DND-41 (cell line): ENCODE measurements around the gene MACROD2.

Experiments
- ATAC-seq: fragments of 200-7000 bp; cut with Tn5 transposase; 3 replicates; pipeline ENCODE4 v1.9.1; 2021; ENCODE audit warnings: low read depth; ENCODE audit not compliant: insufficient read depth
- DNase-seq: peaks from one replicate; pipeline ENCODE4 v3.0.0-alpha.2; 2020
- H2AFZ ChIP-seq: 2 replicates; pipeline ENCODE4 v1.6.0; 2012; ENCODE audit warnings: low read depth, low read length
- H3K27ac ChIP-seq: 2 replicates; pipeline ENCODE4 v1.5.1; 2012; ENCODE audit warnings: low read length, inconsistent platforms
- H3K27me3 ChIP-seq: fragments of 200-600 bp; sonication (generic); 2 replicates; pipeline ENCODE4 v1.6.0; 2012; ENCODE audit warnings: low read length, mild to moderate bottlenecking, inconsistent platforms; ENCODE audit not compliant: insufficient read depth, poor library complexity
- H3K36me3 ChIP-seq: 2 replicates; pipeline ENCODE4 v1.5.1; 2012; ENCODE audit warnings: low read length, inconsistent platforms; ENCODE audit not compliant: insufficient read depth
- H3K4me1 ChIP-seq: 2 replicates; pipeline ENCODE4 v1.5.1; 2012; ENCODE audit warnings: mild to moderate bottlenecking, low read length; ENCODE audit not compliant: insufficient read depth
- H3K4me2 ChIP-seq: 2 replicates; pipeline ENCODE4 v1.6.0; 2012; ENCODE audit warnings: mild to moderate bottlenecking, moderate library complexity, low read length, inconsistent platforms; ENCODE audit not compliant: insufficient read depth
- H3K4me3 ChIP-seq, 2 experiments: fragments of 200-600 bp in 1 of 2; shearing (Covaris generic) in 1 of 2; 2 replicates each; pipeline ENCODE4 v1.5.1; 2012 to 2016; ENCODE audit warnings: inconsistent platforms in 2 of 2, low read length in 2 of 2, mild to moderate bottlenecking in 2 of 2, low read depth in 1 of 2, moderate library complexity in 1 of 2
- H3K79me2 ChIP-seq: 2 replicates; pipeline ENCODE4 v1.6.0; 2012; ENCODE audit warnings: low read length, inconsistent platforms; ENCODE audit not compliant: insufficient read depth
- H3K9ac ChIP-seq: 2 replicates; pipeline ENCODE4 v1.6.0; 2012; ENCODE audit warnings: low read depth, mild to moderate bottlenecking, inconsistent platforms, low read length, moderate library complexity
- H3K9me3 ChIP-seq: 2 replicates; pipeline ENCODE4 v1.5.1; 2012; ENCODE audit warnings: low read length, moderate library complexity, mild to moderate bottlenecking, inconsistent platforms; ENCODE audit not compliant: insufficient read depth, severe bottlenecking
- H4K20me1 ChIP-seq: 2 replicates; pipeline ENCODE4 v1.6.0; 2012; ENCODE audit warnings: low read length; ENCODE audit not compliant: insufficient read depth
- CTCF ChIP-seq: IDR thresholded peaks from 2 replicates; pipeline ENCODE4 v1.5.1; 2012; ENCODE audit warnings: borderline replicate concordance, low read length, moderate library complexity, mild to moderate bottlenecking; ENCODE audit not compliant: poor library complexity, severe bottlenecking; ENCODE audit errors: extremely low read depth
- EZH2 ChIP-seq: IDR thresholded peaks from 3 replicates; pipeline ENCODE4 v1.6.1; 2012; ENCODE audit warnings: borderline replicate concordance, low read depth, mild to moderate bottlenecking, moderate library complexity, low read length, inconsistent platforms; ENCODE audit not compliant: severe bottlenecking

MACROD2 gene

GRCh38 chr20:14573676-14574075, 578.4 kb downstream of the MACROD2 start:
- Histone ChIP-seq H3K27me3 (no peaks in the 10 kb centered on the region), H3K9ac (no peak overlapping the region), H3K79me2 (no peaks in the 10 kb centered on the region), H3K27ac (no peak overlapping the region), H3K4me2 (no peak overlapping the region), H4K20me1 (no peaks in the 10 kb centered on the region), H3K9me3 (no peaks in the 10 kb centered on the region), H3K36me3 (no peaks in the 10 kb centered on the region), H3K4me1 (no peaks in the 10 kb centered on the region), H3K4me3 (no peak overlapping the region), H2AFZ (no peak overlapping the region)
- TF ChIP-seq EZH2 (no peak), CTCF (no peak)
- DNase-seq (no peak), ATAC-seq (no peak)

GRCh38 chr20:14576196-14576877, 581.0 kb downstream of the MACROD2 start:
- no peaks in the 10 kb centered on the region for H3K4me1 ChIP-seq
- H2AFZ ChIP-seq: no peak overlapping the region
- no peak overlapping the region for H3K4me2 ChIP-seq
- no peak for TF ChIP-seq CTCF
- TF ChIP-seq EZH2: no peak
- H3K9ac ChIP-seq: no peak overlapping the region
- no peaks in the 10 kb centered on the region for H3K79me2 ChIP-seq
- no peak for ATAC-seq
- H3K4me3 ChIP-seq: no peak overlapping the region
- no peak overlapping the region for H3K27ac ChIP-seq
- H3K36me3 ChIP-seq: no peaks in the 10 kb centered on the region
- no peaks in the 10 kb centered on the region for H3K9me3 ChIP-seq
- no peaks in the 10 kb centered on the region for H4K20me1 ChIP-seq
- no peaks in the 10 kb centered on the region for H3K27me3 ChIP-seq
- DNase-seq: no peak

- no peak overlapping the region for H3K9ac ChIP-seq
- DNase-seq: no peak
- H3K4me3 ChIP-seq: no peak overlapping the region
- H3K36me3 ChIP-seq: no peaks in the 10 kb centered on the region
- H3K27me3 ChIP-seq: no peaks in the 10 kb centered on the region
- TF ChIP-seq CTCF (no peak), EZH2 (no peak)
- H3K4me1 ChIP-seq: peaks cover 8% of the 10 kb centered on the region
- no peak overlapping the region for H3K4me2 ChIP-seq
- no peak for ATAC-seq
- no peaks in the 10 kb centered on the region for H3K79me2 ChIP-seq
- H3K9me3 ChIP-seq: no peaks in the 10 kb centered on the region
- no peak overlapping the region for H3K27ac ChIP-seq
- H2AFZ ChIP-seq: no peak overlapping the region
- H4K20me1 ChIP-seq: no peaks in the 10 kb centered on the region
Measured at GRCh38 chr20:14580418-14581074, 585.2 kb downstream of the MACROD2 start.
